HCT116 (cell line): Measurements from ENCODE around the gene OLFML2A. TPM values are rescaled to one million over a fixed set of nuclear protein-coding genes. Genes with fewer than 3 reads are reported as not detected.
A peak's percentile ranks its signal among the peaks of the same experiment; 100 is the strongest.
"Not testable (repeated sequence)": the region's sequence is repeated elsewhere in the genome, so short reads cannot be mapped to it uniquely, and the experiment has no call there.

Experiments
- ATAC-seq: fragments of 200-7000 bp; cut with Tn5 transposase; 2 replicates; pipeline ENCODE4 v1.9.1; 2020; ENCODE audit warnings: mild to moderate bottlenecking, moderate library complexity
- BruUV-seq: library from RNA; stranded (reverse); fragments of 400-500 nt; replicated peaks from 2 replicates; lab custom pipeline; 2021; lab: Mats Ljungman, UMichigan
- CTCF ChIA-PET: fragments of 300-600 bp; sonication (Branson Sonifier 250); formaldehyde crosslinking; loops from one replicate; lab custom pipeline; 2021; ENCODE audit warnings: antibody characterized with exemption; lab: Charles Lee
- POLR2A ChIA-PET: fragments of 300-600, 350-600 bp; sonication (Branson Sonifier 250); formaldehyde crosslinking; loops from one replicate; lab custom pipeline; 2021; ENCODE audit warnings: antibody characterized with exemption; lab: Charles Lee
- RAD21 ChIA-PET, 2 experiments: fragments of 300-600 bp; sonication (Branson Sonifier 250); formaldehyde crosslinking; loops; one replicate each; lab custom pipeline; 2023; ENCODE audit warnings: low total read pairs in 2 of 2; ENCODE audit not compliant: uncharacterized antibody in 2 of 2, unreplicated experiment in 2 of 2, low non-redundant PET in 1 of 2; lab: Charles Lee
- DNase-seq: peaks from one replicate; pipeline ENCODE4 v3.0.0-alpha.2; 2010; ENCODE audit warnings: low read depth, low spot score
- H2AFZ ChIP-seq: fragments of 200-600 bp; shearing (Covaris generic), sonication (generic); 2 replicates; pipeline ENCODE4 v1.6.1; 2017; ENCODE audit warnings: low read depth, mixed run types, mixed read lengths, antibody characterized with exemption, low read length; ENCODE audit not compliant: poor library complexity, severe bottlenecking
- H3K27ac ChIP-seq: 2 replicates; pipeline ENCODE4 v1.5.1; 2012; ENCODE audit warnings: low read depth, low read length
- H3K27me3 ChIP-seq: fragments of 200-600 bp; sonication (generic); 2 replicates; pipeline ENCODE4 v1.6.1; 2016; ENCODE audit warnings: mixed run types, low read length, mixed read lengths; ENCODE audit not compliant: insufficient read depth
- H3K36me3 ChIP-seq, 2 experiments: fragments of 200-500 bp in 1 of 2; fragments of 200-600 bp in 1 of 2; sonication (Bioruptor generic) in 1 of 2; sonication (generic) in 1 of 2; 2 replicates each; pipeline versions ENCODE4 v1.5.1 to v1.6.1; 2014 to 2016; ENCODE audit warnings: low read length in 2 of 2, inconsistent platforms in 1 of 2, mixed read lengths in 1 of 2, mixed run types in 1 of 2; ENCODE audit not compliant: insufficient read depth in 2 of 2, control insufficient read depth in 1 of 2
- H3K4me1 ChIP-seq, 2 experiments: fragments of 200-600 bp in 1 of 2; sonication (generic) in 1 of 2; 2 replicates each; pipeline versions ENCODE4 v1.5.1 to v1.6.1; 2012 to 2017; ENCODE audit warnings: low read length in 2 of 2, inconsistent platforms in 1 of 2, mild to moderate bottlenecking in 1 of 2, mixed read lengths in 1 of 2, mixed run types in 1 of 2, moderate library complexity in 1 of 2; ENCODE audit not compliant: insufficient read depth in 2 of 2, control insufficient read depth in 1 of 2
- H3K4me2 ChIP-seq: fragments of 200-600 bp; sonication (generic); 2 replicates; pipeline ENCODE4 v1.6.1; 2017; ENCODE audit warnings: mixed run types, low read length, mixed read lengths
- H3K4me3 ChIP-seq, 2 experiments: fragments of 200-600 bp in 1 of 2; sonication (generic) in 1 of 2; replicated peaks in 1 of 2; 2 replicates each; pipeline ENCODE4 v1.5.1; 2011 to 2016; ENCODE audit warnings: low read length in 2 of 2, control low read depth in 1 of 2, low read depth in 1 of 2, mild to moderate bottlenecking in 1 of 2, mixed read lengths in 1 of 2, mixed run types in 1 of 2
- H3K79me2 ChIP-seq: fragments of 200-600 bp; sonication (generic); 2 replicates; pipeline ENCODE4 v1.6.1; 2017; ENCODE audit warnings: mild to moderate bottlenecking, mixed run types, low read length, moderate library complexity, mixed read lengths; ENCODE audit not compliant: insufficient read depth
- H3K9ac ChIP-seq: fragments of 200-600 bp; sonication (generic); 2 replicates; pipeline ENCODE4 v1.6.1; 2016; ENCODE audit warnings: low read length, mixed read lengths
- H3K9me2 ChIP-seq: fragments of 200-600 bp; sonication (generic), shearing (Covaris generic); 2 replicates; pipeline ENCODE4 v1.6.1; 2017; ENCODE audit warnings: mixed run types, mild to moderate bottlenecking, moderate library complexity; ENCODE audit not compliant: insufficient read depth
- H3K9me3 ChIP-seq, 2 experiments: fragments of 200-500 bp in 1 of 2; fragments of 200-600 bp in 1 of 2; sonication (Bioruptor generic) in 1 of 2; sonication (generic) in 1 of 2; 2 replicates each; pipeline ENCODE4 v1.6.1; 2014 to 2017; ENCODE audit warnings: low read length in 2 of 2, mixed read lengths in 2 of 2, inconsistent platforms in 1 of 2, low read depth in 1 of 2, mild to moderate bottlenecking in 1 of 2, mixed run types in 1 of 2, moderate library complexity in 1 of 2; ENCODE audit not compliant: control insufficient read depth in 1 of 2, insufficient read depth in 1 of 2
- H4K20me1 ChIP-seq: fragments of 200-600 bp; sonication (generic), shearing (Covaris generic); 2 replicates; pipeline ENCODE4 v1.6.1; 2017; ENCODE audit warnings: mixed run types, mild to moderate bottlenecking, moderate library complexity; ENCODE audit not compliant: insufficient read depth
- CBX3 ChIP-seq: IDR thresholded peaks from 2 replicates; pipeline ENCODE4 v1.6.1; 2012; ENCODE audit warnings: low read depth
- EGR1 ChIP-seq: IDR thresholded peaks from 2 replicates; pipeline ENCODE4 v1.6.1; 2012; ENCODE audit warnings: low read depth
- ELF1 ChIP-seq: IDR thresholded peaks from 2 replicates; pipeline ENCODE4 v1.6.1; 2012; ENCODE audit warnings: low read depth, borderline replicate concordance
- EZH2phosphoT487 ChIP-seq: fragments of 200-600 bp; IDR thresholded peaks from 2 replicates; pipeline ENCODE4 v1.6.1; 2018; ENCODE audit warnings: antibody characterized with exemption, borderline replicate concordance
- FOSL1 ChIP-seq: IDR thresholded peaks from 2 replicates; pipeline ENCODE4 v1.6.1; 2012; ENCODE audit warnings: low read depth
- JUND ChIP-seq: IDR thresholded peaks from 2 replicates; pipeline ENCODE4 v1.6.1; 2012
- MAX ChIP-seq: IDR thresholded peaks from 2 replicates; pipeline ENCODE4 v1.6.1; 2012
- POLR2A ChIP-seq: IDR thresholded peaks from 2 replicates; pipeline ENCODE4 v1.7.0; 2011; ENCODE audit warnings: borderline replicate concordance; ENCODE audit not compliant: insufficient read depth, insufficient read length; ENCODE audit errors: extremely low read depth
- POLR2AphosphoS5 ChIP-seq: IDR thresholded peaks from 2 replicates; pipeline ENCODE4 v1.6.1; 2011; ENCODE audit warnings: mild to moderate bottlenecking, low read depth, low read length, moderate library complexity
- SIN3A ChIP-seq: IDR thresholded peaks from 2 replicates; pipeline ENCODE4 v1.6.1; 2012; ENCODE audit warnings: low read depth
- SP1 ChIP-seq: IDR thresholded peaks from 2 replicates; pipeline ENCODE4 v1.6.1; 2012; ENCODE audit warnings: low read depth
- TCF7L2 ChIP-seq: IDR thresholded peaks from 2 replicates; pipeline ENCODE4 v1.7.0; 2011; ENCODE audit warnings: borderline replicate concordance, inconsistent platforms; ENCODE audit not compliant: insufficient read depth, insufficient read length; ENCODE audit errors: extremely low read depth
- ZFX ChIP-seq: fragments of 450-650 bp; IDR thresholded peaks from 2 replicates; pipeline ENCODE4 v1.6.1; 2017
- ZNF274 ChIP-seq: fragments of 200-500 bp; sonication (Bioruptor generic); IDR thresholded peaks from 2 replicates; pipeline ENCODE4 v1.6.1; 2014; ENCODE audit warnings: mild to moderate bottlenecking, low read depth, low read length, inconsistent platforms
- intact Hi-C: fragments of 100-400 bp; cut with micrococcal nuclease; formaldehyde crosslinking; loops from 2 replicates; pipeline ENCODE4 v1.10.0; 2022
- total RNA-seq: library from RNA; stranded (reverse); gene quantifications from one replicate; pipeline ENCODE4 v1.2.1, GENCODE V29; 2021; ENCODE audit not compliant: unreplicated experiment
- TF ChIP-seq, protein P1 (sequence below): IDR thresholded peaks from 2 replicates; pipeline ENCODE4 v1.6.1; 2012
- TF ChIP-seq, protein P2 (sequence below): IDR thresholded peaks from 2 replicates; pipeline ENCODE4 v1.6.1; 2012; ENCODE audit warnings: low read depth

OLFML2A gene
- total RNA-seq, 1 experiment from 2014 or later = 6.3 TPM

GRCh38 chr9:124734741-124735083, 42.2 kb upstream of the OLFML2A start:
- ChIA-PET RAD21 (interaction anchor here in 1 of 2 experiments (0.9 kb wide), 1 partner anchor 13 kb away, joined by 3 read pairs; no protein-coding TSS in a partner anchor), CTCF (interaction anchor here (0.8 to 1.2 kb wide), 3 partner anchors 9 to 118 kb away, joined by 3 to 5 read pairs (median 3); partner anchors contain the start of gene WDR38), POLR2A (interaction anchor here (1.0 kb wide), 1 partner anchor 8 kb away, joined by 4 read pairs; no protein-coding TSS in a partner anchor)
- peak overlapping the region in 1 of 2 experiments; percentile 8; a peak in 2 of 4 replicates for H3K4me3 ChIP-seq
- H3K9ac ChIP-seq = peak overlapping the region; percentile 30
- intact Hi-C loops, H2AFZ ChIP-seq, DNase-seq, BruUV-seq, H3K9me2 ChIP-seq, H3K36me3 ChIP-seq, H3K27me3 ChIP-seq, H3K9me3 ChIP-seq, H4K20me1 ChIP-seq: not testable (repeated sequence)
- peak; percentile 50 for ATAC-seq
- peak overlapping the region; percentile 76 for H3K4me2 ChIP-seq
- peak overlapping the region; percentile 70 for H3K27ac ChIP-seq
- peaks cover 48% of the 10 kb centered on the region for H3K79me2 ChIP-seq
- peaks cover 40 to 44% of the 10 kb centered on the region in 2 experiments for H3K4me1 ChIP-seq

GRCh38 chr9:124735121-124735520, 41.8 kb upstream of the OLFML2A start:
- peak; percentile 59 for DNase-seq
- Histone ChIP-seq H2AFZ (no peak overlapping the region), H3K9me3 (no peaks in the 10 kb centered on the region), H3K36me3 (no peaks in the 10 kb centered on the region; a peak in 1 of 4 replicates), H3K9ac (peak overlapping the region; percentile 30), H4K20me1 (no peaks in the 10 kb centered on the region), H3K4me1 (peaks cover 40 to 44% of the 10 kb centered on the region in 2 experiments), H3K4me2 (peak overlapping the region; percentile 76), H3K27ac (peak overlapping the region; percentile 70), H3K27me3 (no peaks in the 10 kb centered on the region), H3K9me2 (no peaks in the 10 kb centered on the region), H3K79me2 (peaks cover 52% of the 10 kb centered on the region), H3K4me3 (peak overlapping the region in 1 of 2 experiments; percentile 8; a peak in 2 of 4 replicates)
- intact Hi-C loops = no loop called here
- no TSS peak for BruUV-seq
- ATAC-seq = peak; percentile 80
- ChIA-PET POLR2A (no interaction called here), CTCF (interaction anchor here (0.8 to 1.4 kb wide), 4 partner anchors 9 to 118 kb away, joined by 3 to 5 read pairs (median 3); partner anchors contain the start of gene WDR38), RAD21 (interaction anchor here in 1 of 2 experiments (0.9 kb wide), 1 partner anchor 14 kb away, joined by 3 read pairs; no protein-coding TSS in a partner anchor)
- TF ChIP-seq ELF1 (no peak), EGR1 (peak; percentile 67), POLR2AphosphoS5 (no peak), ZFX (no peak), JUND (peak; percentile 83), SP1 (peak; percentile 71), POLR2A (no peak), EZH2phosphoT487 (no peak), CBX3 (peak; percentile 63; the same call in 1 of the 2 replicates), MAX (no peak), TCF7L2 (peak; percentile 21), ZNF274 (no peak), SIN3A (peak; percentile 43; the same call in 1 of the 2 replicates), FOSL1 (peak; percentile 93)
- TF ChIP-seq, protein P1, sequence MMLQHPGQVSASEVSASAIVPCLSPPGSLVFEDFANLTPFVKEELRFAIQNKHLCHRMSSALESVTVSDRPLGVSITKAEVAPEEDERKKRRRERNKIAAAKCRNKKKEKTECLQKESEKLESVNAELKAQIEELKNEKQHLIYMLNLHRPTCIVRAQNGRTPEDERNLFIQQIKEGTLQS = no peak; the same call in 1 of the 2 replicates
- TF ChIP-seq, protein P2, sequence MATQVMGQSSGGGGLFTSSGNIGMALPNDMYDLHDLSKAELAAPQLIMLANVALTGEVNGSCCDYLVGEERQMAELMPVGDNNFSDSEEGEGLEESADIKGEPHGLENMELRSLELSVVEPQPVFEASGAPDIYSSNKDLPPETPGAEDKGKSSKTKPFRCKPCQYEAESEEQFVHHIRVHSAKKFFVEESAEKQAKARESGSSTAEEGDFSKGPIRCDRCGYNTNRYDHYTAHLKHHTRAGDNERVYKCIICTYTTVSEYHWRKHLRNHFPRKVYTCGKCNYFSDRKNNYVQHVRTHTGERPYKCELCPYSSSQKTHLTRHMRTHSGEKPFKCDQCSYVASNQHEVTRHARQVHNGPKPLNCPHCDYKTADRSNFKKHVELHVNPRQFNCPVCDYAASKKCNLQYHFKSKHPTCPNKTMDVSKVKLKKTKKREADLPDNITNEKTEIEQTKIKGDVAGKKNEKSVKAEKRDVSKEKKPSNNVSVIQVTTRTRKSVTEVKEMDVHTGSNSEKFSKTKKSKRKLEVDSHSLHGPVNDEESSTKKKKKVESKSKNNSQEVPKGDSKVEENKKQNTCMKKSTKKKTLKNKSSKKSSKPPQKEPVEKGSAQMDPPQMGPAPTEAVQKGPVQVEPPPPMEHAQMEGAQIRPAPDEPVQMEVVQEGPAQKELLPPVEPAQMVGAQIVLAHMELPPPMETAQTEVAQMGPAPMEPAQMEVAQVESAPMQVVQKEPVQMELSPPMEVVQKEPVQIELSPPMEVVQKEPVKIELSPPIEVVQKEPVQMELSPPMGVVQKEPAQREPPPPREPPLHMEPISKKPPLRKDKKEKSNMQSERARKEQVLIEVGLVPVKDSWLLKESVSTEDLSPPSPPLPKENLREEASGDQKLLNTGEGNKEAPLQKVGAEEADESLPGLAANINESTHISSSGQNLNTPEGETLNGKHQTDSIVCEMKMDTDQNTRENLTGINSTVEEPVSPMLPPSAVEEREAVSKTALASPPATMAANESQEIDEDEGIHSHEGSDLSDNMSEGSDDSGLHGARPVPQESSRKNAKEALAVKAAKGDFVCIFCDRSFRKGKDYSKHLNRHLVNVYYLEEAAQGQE = no peak
